IMR-90 (cell line): ENCODE data around the gene DDA1. TPM values are rescaled to one million over a fixed set of nuclear protein-coding genes. Genes with fewer than 3 reads are reported as not detected.
A peak's percentile ranks its signal among the peaks of the same experiment; 100 is the strongest.

Source experiments
- ATAC-seq: fragments of 200-7000 bp; cut with Tn5 transposase; 2 replicates; pipeline ENCODE4 v1.9.1; 2020; ENCODE audit warnings: low read depth, mild to moderate bottlenecking, moderate library complexity
- BruUV-seq: library from RNA; stranded (reverse); fragments of 400-500 nt; replicated peaks from 2 replicates; lab custom pipeline; 2021; lab: Mats Ljungman, UMichigan
- CTCF ChIA-PET: fragments of 300-600 bp; formaldehyde crosslinking; extraction: SDS; loops from one replicate; lab custom pipeline; 2021; ENCODE audit warnings: antibody characterized with exemption; lab: Yijun Ruan, JAX
- POLR2A ChIA-PET: fragments of 300-600 bp; sonication (Branson Sonifier 250); formaldehyde crosslinking; loops from one replicate; lab custom pipeline; 2022; ENCODE audit warnings: antibody characterized with exemption; ENCODE audit not compliant: unreplicated experiment; lab: Charles Lee
- DNase-seq: peaks from one replicate; pipeline ENCODE4 v3.0.0; 2013
- H2AFZ ChIP-seq: replicated peaks from 2 replicates; pipeline ENCODE3; 2013; ENCODE audit warnings: low read length, mild to moderate bottlenecking; ENCODE audit not compliant: poor library complexity
- H2AK5ac ChIP-seq: 2 replicates; pipeline ENCODE4 v1.6.1; 2013; ENCODE audit warnings: low read depth, low read length, inconsistent platforms
- H2AK9ac ChIP-seq: replicated peaks from 2 replicates; pipeline ENCODE3; 2013; ENCODE audit warnings: mild to moderate bottlenecking, low read depth, low read length, moderate library complexity; ENCODE audit not compliant: poor library complexity
- H2BK120ac ChIP-seq: 2 replicates; pipeline ENCODE4 v1.6.1; 2013; ENCODE audit warnings: low read depth, low read length, inconsistent platforms
- H2BK15ac ChIP-seq: 3 replicates; pipeline ENCODE4 v1.6.1; 2013; ENCODE audit warnings: low read depth, low read length, inconsistent platforms
- H2BK20ac ChIP-seq: 2 replicates; pipeline ENCODE4 v1.6.1; 2013; ENCODE audit warnings: low read depth, mild to moderate bottlenecking, inconsistent platforms, low read length, moderate library complexity
- H2BK5ac ChIP-seq: 2 replicates; pipeline ENCODE4 v1.6.1; 2013; ENCODE audit warnings: mild to moderate bottlenecking, low read depth, low read length, inconsistent platforms; ENCODE audit not compliant: poor library complexity, severe bottlenecking
- H3K14ac ChIP-seq: replicated peaks from 2 replicates; pipeline ENCODE4 v1.6.1; 2013; ENCODE audit warnings: low read depth, low read length, inconsistent platforms
- H3K18ac ChIP-seq: 2 replicates; pipeline ENCODE4 v1.6.1; 2013; ENCODE audit warnings: low read depth, low read length, control low read depth
- H3K23ac ChIP-seq: 2 replicates; pipeline ENCODE4 v1.6.1; 2013; ENCODE audit warnings: low read depth, low read length, inconsistent platforms
- H3K27ac ChIP-seq: 2 replicates; pipeline ENCODE4 v1.5.1; 2013; ENCODE audit warnings: mild to moderate bottlenecking, control low read depth, low read length; ENCODE audit not compliant: insufficient read depth
- H3K27me3 ChIP-seq: 2 replicates; pipeline ENCODE4 v1.6.1; 2013; ENCODE audit warnings: low read length; ENCODE audit not compliant: control insufficient read depth, insufficient read depth
- H3K36me3 ChIP-seq: 2 replicates; pipeline ENCODE4 v1.6.1; 2013; ENCODE audit warnings: low read length, mixed read lengths; ENCODE audit not compliant: control insufficient read depth, insufficient read depth
- H3K4ac ChIP-seq: 2 replicates; pipeline ENCODE4 v1.6.1; 2013; ENCODE audit warnings: low read depth, low read length, inconsistent platforms
- H3K4me1 ChIP-seq: 2 replicates; pipeline ENCODE4 v1.6.1; 2013; ENCODE audit warnings: low read length, mixed read lengths; ENCODE audit not compliant: control insufficient read depth, insufficient read depth
- H3K4me2 ChIP-seq: 2 replicates; pipeline ENCODE4 v1.6.1; 2013; ENCODE audit warnings: low read depth, mild to moderate bottlenecking, control low read depth, low read length, moderate library complexity
- H3K4me3 ChIP-seq: 2 replicates; pipeline ENCODE4 v1.5.1; 2013; ENCODE audit warnings: low read depth, mild to moderate bottlenecking, control low read depth, low read length, moderate library complexity; ENCODE audit not compliant: insufficient read depth
- H3K56ac ChIP-seq: 2 replicates; pipeline ENCODE4 v1.6.1; 2013; ENCODE audit warnings: low read length, inconsistent platforms; ENCODE audit not compliant: insufficient read depth; ENCODE audit errors: extremely low read depth
- H3K79me1 ChIP-seq, 2 experiments: 2 replicates each; pipeline ENCODE4 v1.6.1; 2013; ENCODE audit warnings: low read length in 2 of 2, inconsistent platforms in 1 of 2, low read depth in 1 of 2
- H3K9ac ChIP-seq: 2 replicates; pipeline ENCODE4 v1.6.1; 2013; ENCODE audit warnings: low read depth, low read length, control low read depth
- H3K9me1 ChIP-seq: 2 replicates; pipeline ENCODE4 v1.6.1; 2013; ENCODE audit warnings: low read length, inconsistent platforms; ENCODE audit not compliant: insufficient read depth
- H3K9me3 ChIP-seq: 2 replicates; pipeline ENCODE4 v1.6.1; 2013; ENCODE audit warnings: low read length; ENCODE audit not compliant: control insufficient read depth, insufficient read depth
- H4K20me1 ChIP-seq: 2 replicates; pipeline ENCODE4 v1.6.1; 2013; ENCODE audit warnings: low read length, inconsistent platforms; ENCODE audit not compliant: insufficient read depth
- H4K5ac ChIP-seq: 2 replicates; pipeline ENCODE4 v1.6.1; 2013; ENCODE audit warnings: mild to moderate bottlenecking, low read depth, low read length, control low read depth
- H4K8ac ChIP-seq, 2 experiments: 2 replicates each; pipeline ENCODE4 v1.6.1; 2013; ENCODE audit warnings: low read depth in 2 of 2, low read length in 2 of 2, control low read depth in 1 of 2, inconsistent platforms in 1 of 2
- H4K91ac ChIP-seq: 2 replicates; pipeline ENCODE4 v1.6.1; 2013; ENCODE audit warnings: low read depth, low read length, inconsistent platforms; ENCODE audit not compliant: insufficient read depth
- MAFK ChIP-seq: IDR thresholded peaks from 2 replicates; pipeline ENCODE4 v1.6.1; 2012; ENCODE audit warnings: low read depth, low read length, improper control_type of control experiment
- RAD21 ChIP-seq: IDR thresholded peaks from 2 replicates; pipeline ENCODE4 v1.6.1; 2012; ENCODE audit warnings: low read length, improper control_type of control experiment
- RCOR1 ChIP-seq: IDR thresholded peaks from 2 replicates; pipeline ENCODE4 v1.6.1; 2012; ENCODE audit warnings: mild to moderate bottlenecking, low read length, improper control_type of control experiment; ENCODE audit not compliant: insufficient replicate concordance
- SMC3 ChIP-seq: fragments of 150-350 bp; IDR thresholded peaks from 2 replicates; pipeline ENCODE4 v1.6.1; 2016; ENCODE audit warnings: low read depth, mild to moderate bottlenecking, antibody characterized with exemption, low read length, moderate library complexity
- WGBS, 2 experiments: methylation state at CpG; one replicate each; pipeline versions ENCODE4 v1.1.5 to v1.1.7; 2013; ENCODE audit warnings: missing lambda C conversion rate in 2 of 2; ENCODE audit not compliant: insufficient read length in 1 of 2; ENCODE audit errors: extremely low coverage in 2 of 2; 5-methylcytosine and 5-hydroxymethylcytosine counted together
- dilution Hi-C: fragments of 300-500 bp; cut with HindIII; formaldehyde crosslinking; loops from one replicate; pipeline ENCODE4 v1.14.3; 2018; ENCODE audit warnings: low sequenced_read_pairs; ENCODE audit not compliant: unreplicated experiment
- in situ Hi-C: fragments of 300-500 bp; cut with MboI; formaldehyde crosslinking; loops from 3 replicates; pipeline ENCODE4 v1.14.3; 2019; ENCODE audit warnings: low sequenced_read_pairs, inconsistent platforms, mixed read lengths
- intact Hi-C: fragments of 100-400 bp; cut with micrococcal nuclease; formaldehyde crosslinking; loops from 2 replicates; pipeline ENCODE4 v1.10.0; 2022
- polyA plus RNA-seq, 3 experiments: library from polyadenylated mRNA; depleted of rRNA; stranded (reverse); fragments of >200 nt; gene quantifications; 2 replicates each; pipeline ENCODE4 v1.2.3, GENCODE V29; 2012; ENCODE audit warnings: low replicate concordance in 1 of 3
- total RNA-seq: library from RNA; depleted of rRNA; stranded (reverse); fragments of >200 nt; gene quantifications from 2 replicates; pipeline ENCODE4 v1.2.3, GENCODE V29; 2012
- TF ChIP-seq, protein P1 (sequence below): conservative IDR thresholded peaks from 2 replicates; pipeline ENCODE4 v1.5.1; 2012; ENCODE audit warnings: mild to moderate bottlenecking, low read depth, low read length, improper control_type of control experiment
- TF ChIP-seq, protein P2 (sequence below): fragments of 150-350 bp; IDR thresholded peaks from 2 replicates; pipeline ENCODE4 v1.6.1; 2016; ENCODE audit warnings: low read depth, mild to moderate bottlenecking, low read length, moderate library complexity, borderline replicate concordance

DDA1 gene
- total and polyA plus RNA-seq, 2 of the 4 experiments (the other 2 are of a cell fraction) = 33.7 to 87.2 TPM

DNA sequence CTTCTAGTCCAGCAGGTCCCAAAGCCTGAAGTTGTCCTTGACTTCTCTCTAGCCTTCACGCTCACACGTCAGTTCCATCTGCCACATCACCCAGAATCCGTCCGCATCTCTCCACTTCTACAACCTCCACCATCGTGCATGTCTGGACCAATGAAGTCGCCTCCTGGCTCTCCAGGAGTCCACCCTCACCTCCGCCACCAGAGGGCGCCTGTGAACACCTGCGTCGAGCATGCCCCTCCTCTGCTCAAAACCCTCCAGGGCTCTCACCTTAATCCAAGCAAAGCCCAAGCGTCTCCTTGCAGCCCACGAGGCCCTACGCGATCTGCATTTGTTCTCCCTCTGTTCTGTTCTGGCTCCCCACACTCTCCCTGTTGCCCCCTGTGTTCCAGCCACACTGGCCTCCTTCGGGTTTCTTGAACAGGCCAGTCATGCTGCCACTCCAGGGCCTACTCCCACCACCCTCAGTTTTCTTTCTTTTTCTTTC, 48.5 kb upstream of the DDA1 start:
- no peak overlapping the region for H2BK5ac ChIP-seq
- in situ Hi-C loops = no loop called here
- H3K23ac ChIP-seq = no peak overlapping the region; the same call in 1 of the 2 replicates
- H3K4me1 ChIP-seq = no peaks in the 10 kb centered on the region
- H4K91ac ChIP-seq = no peak overlapping the region
- peak overlapping the region; percentile 85 for H2AK9ac ChIP-seq
- peak overlapping the region; percentile 89 for H2AFZ ChIP-seq
- H3K4me3 ChIP-seq = no peak overlapping the region
- peak; percentile 64 for DNase-seq
- peak overlapping the region; percentile 73 for H2AK5ac ChIP-seq
- H3K79me1 ChIP-seq = no peaks in the 10 kb centered on the region; a peak in 1 of 4 replicates
- H3K9me1 ChIP-seq = peaks cover 4% of the 10 kb centered on the region
- no peak overlapping the region for H3K9ac ChIP-seq
- ChIA-PET POLR2A (no interaction called here), CTCF (no interaction called here)
- TF ChIP-seq MAFK (no peak), RCOR1 (peak; percentile 28), SMC3 (peak; percentile 68), RAD21 (peak; percentile 55)
- TF ChIP-seq, protein P1, sequence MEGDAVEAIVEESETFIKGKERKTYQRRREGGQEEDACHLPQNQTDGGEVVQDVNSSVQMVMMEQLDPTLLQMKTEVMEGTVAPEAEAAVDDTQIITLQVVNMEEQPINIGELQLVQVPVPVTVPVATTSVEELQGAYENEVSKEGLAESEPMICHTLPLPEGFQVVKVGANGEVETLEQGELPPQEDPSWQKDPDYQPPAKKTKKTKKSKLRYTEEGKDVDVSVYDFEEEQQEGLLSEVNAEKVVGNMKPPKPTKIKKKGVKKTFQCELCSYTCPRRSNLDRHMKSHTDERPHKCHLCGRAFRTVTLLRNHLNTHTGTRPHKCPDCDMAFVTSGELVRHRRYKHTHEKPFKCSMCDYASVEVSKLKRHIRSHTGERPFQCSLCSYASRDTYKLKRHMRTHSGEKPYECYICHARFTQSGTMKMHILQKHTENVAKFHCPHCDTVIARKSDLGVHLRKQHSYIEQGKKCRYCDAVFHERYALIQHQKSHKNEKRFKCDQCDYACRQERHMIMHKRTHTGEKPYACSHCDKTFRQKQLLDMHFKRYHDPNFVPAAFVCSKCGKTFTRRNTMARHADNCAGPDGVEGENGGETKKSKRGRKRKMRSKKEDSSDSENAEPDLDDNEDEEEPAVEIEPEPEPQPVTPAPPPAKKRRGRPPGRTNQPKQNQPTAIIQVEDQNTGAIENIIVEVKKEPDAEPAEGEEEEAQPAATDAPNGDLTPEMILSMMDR = peak; percentile 74
- TF ChIP-seq, protein P2, sequence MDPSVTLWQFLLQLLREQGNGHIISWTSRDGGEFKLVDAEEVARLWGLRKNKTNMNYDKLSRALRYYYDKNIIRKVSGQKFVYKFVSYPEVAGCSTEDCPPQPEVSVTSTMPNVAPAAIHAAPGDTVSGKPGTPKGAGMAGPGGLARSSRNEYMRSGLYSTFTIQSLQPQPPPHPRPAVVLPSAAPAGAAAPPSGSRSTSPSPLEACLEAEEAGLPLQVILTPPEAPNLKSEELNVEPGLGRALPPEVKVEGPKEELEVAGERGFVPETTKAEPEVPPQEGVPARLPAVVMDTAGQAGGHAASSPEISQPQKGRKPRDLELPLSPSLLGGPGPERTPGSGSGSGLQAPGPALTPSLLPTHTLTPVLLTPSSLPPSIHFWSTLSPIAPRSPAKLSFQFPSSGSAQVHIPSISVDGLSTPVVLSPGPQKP = no peak
- H3K18ac ChIP-seq = no peak overlapping the region
- H3K9me3 ChIP-seq = peaks cover 10% of the 10 kb centered on the region
- WGBS, 2 experiments = 16% methylated on average over 12 of the region's 15 CpGs; no CpG with 5 or more reads in 1 of the 2 experiments
- no peak overlapping the region for H2BK20ac ChIP-seq
- no TSS peak for BruUV-seq
- intact Hi-C loops = no loop called here
- no peak overlapping the region; the same call in 1 of the 2 replicates for H3K56ac ChIP-seq
- 0 out of 2 replicates have a peak, but pooled peaks cover 4% of the 10 kb centered on the region for H4K20me1 ChIP-seq
- H4K8ac ChIP-seq = peak overlapping the region in 1 of 2 experiments; percentile 74; a peak in 1 of 4 replicates
- H3K27me3 ChIP-seq = no peaks in the 10 kb centered on the region
- H3K27ac ChIP-seq = no peak overlapping the region
- H3K4ac ChIP-seq = no peak overlapping the region
- H3K4me2 ChIP-seq = no peak overlapping the region
- no peak overlapping the region for H3K14ac ChIP-seq
- H2BK120ac ChIP-seq = no peak overlapping the region
- H2BK15ac ChIP-seq = no peak overlapping the region
- dilution Hi-C loops = no loop called here
- no peak overlapping the region for H4K5ac ChIP-seq
- no peaks in the 10 kb centered on the region for H3K36me3 ChIP-seq
- peak; percentile 98 for ATAC-seq
